SU-DHL-6 (cell line): ENCODE measurements around the gene SMAD1.

Experiments
- H2AFZ ChIP-seq: fragments of 200-600 bp; sonication (generic); 2 replicates; pipeline ENCODE4 v1.6.1; 2014; ENCODE audit warnings: low read depth, mild to moderate bottlenecking, moderate library complexity, mixed read lengths, antibody characterized with exemption, low read length; ENCODE audit not compliant: severe bottlenecking
- H3F3A ChIP-seq: fragments of 200-600 bp; shearing (Covaris generic); 2 replicates; pipeline ENCODE4 v1.6.0; 2016; ENCODE audit warnings: antibody characterized with exemption, mild to moderate bottlenecking; ENCODE audit not compliant: insufficient read depth
- H3K27ac ChIP-seq: fragments of 200-600 bp; sonication (generic); 2 replicates; pipeline ENCODE4 v1.5.1; 2016; ENCODE audit warnings: low read depth, mild to moderate bottlenecking, low read length, moderate library complexity, mixed read lengths
- H3K27me3 ChIP-seq: fragments of 200-600 bp; sonication (generic), shearing (Covaris generic); 2 replicates; pipeline ENCODE4 v1.6.0; 2014; ENCODE audit warnings: mild to moderate bottlenecking, low read length
- H3K36me3 ChIP-seq: fragments of 200-600 bp; sonication (generic); 2 replicates; pipeline ENCODE4 v1.6.1; 2014; ENCODE audit warnings: mild to moderate bottlenecking, low read length, mixed read lengths
- H3K4me2 ChIP-seq: fragments of 300-600, 200-600 bp; shearing (Covaris generic), sonication (generic); 2 replicates; pipeline ENCODE4 v1.6.0; 2014; ENCODE audit warnings: low read length, low read depth, mild to moderate bottlenecking; ENCODE audit not compliant: poor library complexity, severe bottlenecking
- H3K4me3 ChIP-seq: fragments of 200-600 bp; sonication (generic); 2 replicates; pipeline ENCODE4 v1.5.1; 2014; ENCODE audit warnings: antibody characterized with exemption, low read length, mild to moderate bottlenecking, mixed read lengths; ENCODE audit not compliant: insufficient read depth, poor library complexity, severe bottlenecking
- H3K79me2 ChIP-seq: fragments of 200-600 bp; sonication (generic); 2 replicates; pipeline ENCODE4 v1.6.1; 2014; ENCODE audit warnings: mild to moderate bottlenecking, low read length, moderate library complexity; ENCODE audit not compliant: insufficient read depth
- H3K9ac ChIP-seq: fragments of 200-600 bp; sonication (generic); 2 replicates; pipeline ENCODE4 v1.7.0; 2014; ENCODE audit warnings: mild to moderate bottlenecking, low read length
- H3K9me2 ChIP-seq: fragments of 200-600 bp; sonication (generic); replicated peaks from 2 replicates; pipeline ENCODE4 v1.6.1; 2014; ENCODE audit warnings: low read length; ENCODE audit not compliant: insufficient read depth
- H3K9me3 ChIP-seq: fragments of 200-600 bp; sonication (generic); 2 replicates; pipeline ENCODE4 v1.6.1; 2014; ENCODE audit warnings: low read length, mixed read lengths; ENCODE audit not compliant: insufficient read depth
- H4K20me1 ChIP-seq: fragments of 200-600 bp; sonication (generic); 2 replicates; pipeline ENCODE4 v1.6.1; 2014; ENCODE audit warnings: low read depth, mild to moderate bottlenecking, antibody characterized with exemption, low read length, moderate library complexity, mixed read lengths
- CTCF ChIP-seq: fragments of 200-600 bp; sonication (generic); IDR thresholded peaks from one replicate; pipeline ENCODE4 v1.5.1; 2017; ENCODE audit warnings: antibody characterized with exemption, mild to moderate bottlenecking, low read length, moderate library complexity; ENCODE audit not compliant: insufficient read depth, poor library complexity, severe bottlenecking
- EZH2phosphoT487 ChIP-seq: fragments of 200-600 bp; sonication (generic), shearing (Covaris generic); conservative IDR thresholded peaks from 2 replicates; pipeline ENCODE4 v1.6.1; 2018; ENCODE audit warnings: mild to moderate bottlenecking, antibody characterized with exemption, low read length, moderate library complexity, mixed read lengths

Gene SMAD1

GRCh38 chr4:145482209-145483037 lies 770 bp downstream of the SMAD1 start:
- no peaks in the 10 kb centered on the region for H3K9me3 ChIP-seq
- peak overlapping the region; percentile 55 for H3K4me3 ChIP-seq
- H3K9me2 ChIP-seq: no peaks in the 10 kb centered on the region
- H3K27ac ChIP-seq: no peak overlapping the region
- H3F3A ChIP-seq: no peaks in the 10 kb centered on the region
- peak overlapping the region; percentile 32 for H2AFZ ChIP-seq
- H3K9ac ChIP-seq: peak overlapping the region; percentile 45
- H3K79me2 ChIP-seq: no peaks in the 10 kb centered on the region
- no peaks in the 10 kb centered on the region for H3K27me3 ChIP-seq
- no peaks in the 10 kb centered on the region for H3K36me3 ChIP-seq
- peak overlapping the region; percentile 60 for H3K4me2 ChIP-seq
- H4K20me1 ChIP-seq: no peaks in the 10 kb centered on the region
- TF ChIP-seq CTCF (no peak), EZH2phosphoT487 (no peak)

GRCh38 chr4:145483514-145483913 lies 1.9 kb downstream of the SMAD1 start:
- Histone ChIP-seq H3K27ac (no peak overlapping the region), H3K4me2 (no peak overlapping the region), H3K9ac (no peak overlapping the region), H3K79me2 (no peaks in the 10 kb centered on the region), H3K4me3 (no peak overlapping the region), H3K27me3 (no peaks in the 10 kb centered on the region), H3K9me2 (no peaks in the 10 kb centered on the region), H3K9me3 (no peaks in the 10 kb centered on the region), H3K36me3 (no peaks in the 10 kb centered on the region), H4K20me1 (no peaks in the 10 kb centered on the region), H2AFZ (no peak overlapping the region), H3F3A (no peaks in the 10 kb centered on the region)
- no peak for TF ChIP-seq CTCF
- no peak for TF ChIP-seq EZH2phosphoT487

- H3K4me3 ChIP-seq: no peak overlapping the region
These were observed 2.7 kb downstream of the SMAD1 start for GRCh38 chr4:145484225-145484846.

More at GRCh38 chr4:145484225-145484846, 2.7 kb downstream of the SMAD1 start:
- no peak overlapping the region for H3K27ac ChIP-seq
- H3K36me3 ChIP-seq: no peaks in the 10 kb centered on the region
- no peaks in the 10 kb centered on the region for H3K27me3 ChIP-seq
- H3K9me3 ChIP-seq: no peaks in the 10 kb centered on the region
- H3K4me2 ChIP-seq: no peak overlapping the region
- H4K20me1 ChIP-seq: no peaks in the 10 kb centered on the region
- H3K9me2 ChIP-seq: no peaks in the 10 kb centered on the region
- H3F3A ChIP-seq: no peaks in the 10 kb centered on the region
- H3K79me2 ChIP-seq: no peaks in the 10 kb centered on the region
- TF ChIP-seq CTCF: no peak
- no peak for TF ChIP-seq EZH2phosphoT487
- no peak overlapping the region for H2AFZ ChIP-seq
- no peak overlapping the region for H3K9ac ChIP-seq
